ENCODE measurements around the gene RIMKLB. TPM values are rescaled to one million over a fixed set of nuclear protein-coding genes. Genes with fewer than 3 reads are reported as not detected.

Gene RIMKLB
- total and polyA plus RNA-seq, 2 of the 4 experiments (the other 2 are of a cell fraction) = 12.5 to 18.8 TPM

DNA sequence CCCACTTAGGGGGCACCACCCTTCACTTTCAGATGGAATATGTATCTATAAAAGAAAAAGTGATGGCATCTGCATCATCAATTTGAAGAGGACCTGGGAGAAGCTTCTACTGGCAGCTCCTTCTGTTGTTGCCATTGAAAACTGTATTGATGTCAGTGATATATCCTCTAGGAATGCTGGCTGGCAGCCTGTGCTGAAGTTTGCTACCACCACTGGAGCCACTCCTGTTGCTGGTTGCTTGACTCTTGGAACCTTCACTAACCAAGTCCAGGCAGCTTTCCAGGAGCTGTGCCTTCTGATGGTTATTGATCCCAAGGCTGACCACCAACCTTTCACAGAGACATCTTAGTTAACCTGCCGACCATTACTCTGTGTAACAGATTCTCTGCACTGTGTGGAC, 44.7 kb downstream of the RIMKLB start:
- no peak overlapping the region for H3K18ac ChIP-seq (ENCODE audit: low read depth, low read length)
- no TSS peak for BruUV-seq (replicated peaks)
- H3K27me3 ChIP-seq (ENCODE audit: control insufficient read depth, insufficient read depth, low read length) = no peaks in the 10 kb centered on the region
- H3K9me3 ChIP-seq (ENCODE audit: control insufficient read depth, insufficient read depth, low read length) = no peaks in the 10 kb centered on the region
- H3K4me1 ChIP-seq (ENCODE audit: control insufficient read depth, insufficient read depth, low read length) = peaks cover 4% of the 10 kb centered on the region
- H3K56ac ChIP-seq (ENCODE audit: extremely low read depth, insufficient read depth, low read length) = no peak overlapping the region
- ChIA-PET POLR2A (ENCODE audit: unreplicated experiment) (no interaction called here), CTCF (no interaction called here)
- H3K79me1 ChIP-seq (ENCODE audit: low read depth in 1 of 2, low read length in 2 of 2) = peaks cover 8 to 10% of the 10 kb centered on the region in 2 experiments; a peak in 3 of 4 replicates
- H3K4ac ChIP-seq (ENCODE audit: low read depth, low read length) = no peak overlapping the region
- no peak overlapping the region for H4K8ac ChIP-seq (ENCODE audit: low read depth in 2 of 2, low read length in 2 of 2)
- H2BK120ac ChIP-seq (ENCODE audit: low read depth, low read length) = no peak overlapping the region
- H4K20me1 ChIP-seq (ENCODE audit: insufficient read depth, low read length) = no peaks in the 10 kb centered on the region
- ATAC-seq (ENCODE audit: low read depth) = peak; percentile 90
- WGBS, 2 experiments (ENCODE audit: extremely low coverage in 2 of 2, insufficient read length in 1 of 2) = 100% methylated on average over 1 of the region's 1 CpG; no CpG with 5 or more reads in 1 of the 2 experiments
- H2BK15ac ChIP-seq (ENCODE audit: low read depth, low read length) = no peak overlapping the region
- peak; percentile 59 for DNase-seq
- H4K91ac ChIP-seq (ENCODE audit: insufficient read depth, low read depth, low read length) = no peak overlapping the region
- H2BK20ac ChIP-seq (ENCODE audit: low read depth, low read length) = no peak overlapping the region
- in situ Hi-C loops (cut with MboI; ENCODE audit: low sequenced_read_pairs) (no loop called here), intact Hi-C loops (cut with micrococcal nuclease) (no loop called here), dilution Hi-C loops (cut with HindIII; ENCODE audit: low sequenced_read_pairs, unreplicated experiment) (no loop called here)
- no peak overlapping the region for H3K14ac ChIP-seq (replicated peaks; ENCODE audit: low read depth, low read length)
- peaks cover 4% of the 10 kb centered on the region for H3K9me1 ChIP-seq (ENCODE audit: insufficient read depth, low read length)
- no peak overlapping the region for H3K4me3 ChIP-seq (ENCODE audit: insufficient read depth, low read depth, low read length)
- no peak overlapping the region for H4K5ac ChIP-seq (ENCODE audit: low read depth, low read length)
- no peak overlapping the region for H3K27ac ChIP-seq (ENCODE audit: insufficient read depth, low read length)
- no peak overlapping the region for H3K23ac ChIP-seq (ENCODE audit: low read depth, low read length)
- TF ChIP-seq, protein P1, sequence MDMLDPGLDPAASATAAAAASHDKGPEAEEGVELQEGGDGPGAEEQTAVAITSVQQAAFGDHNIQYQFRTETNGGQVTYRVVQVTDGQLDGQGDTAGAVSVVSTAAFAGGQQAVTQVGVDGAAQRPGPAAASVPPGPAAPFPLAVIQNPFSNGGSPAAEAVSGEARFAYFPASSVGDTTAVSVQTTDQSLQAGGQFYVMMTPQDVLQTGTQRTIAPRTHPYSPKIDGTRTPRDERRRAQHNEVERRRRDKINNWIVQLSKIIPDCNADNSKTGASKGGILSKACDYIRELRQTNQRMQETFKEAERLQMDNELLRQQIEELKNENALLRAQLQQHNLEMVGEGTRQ (IDR thresholded peaks at IDR 0.05; ENCODE audit: low read depth, low read length) = no peak
- TF ChIP-seq RAD21 (IDR thresholded peaks at IDR 0.05; ENCODE audit: low read length) (no peak), MAZ (IDR thresholded peaks at IDR 0.05; ENCODE audit: borderline replicate concordance, low read depth, low read length) (no peak), POLR2A (IDR thresholded peaks at IDR 0.05; ENCODE audit: low read depth, low read length) (no peak), NFE2L2 (IDR thresholded peaks at IDR 0.05; ENCODE audit: low read depth, low read length) (no peak), BHLHE40 (IDR thresholded peaks at IDR 0.05; ENCODE audit: low read depth, low read length) (no peak), CEBPB (IDR thresholded peaks at IDR 0.05; ENCODE audit: low read depth, low read length) (no peak), MAFK (IDR thresholded peaks at IDR 0.05; ENCODE audit: low read depth, low read length) (no peak), SMC3 (IDR thresholded peaks at IDR 0.05; ENCODE audit: low read depth, low read length) (no peak), CHD1 (IDR thresholded peaks at IDR 0.05; ENCODE audit: low read depth, low read length) (no peak), MXI1 (IDR thresholded peaks at IDR 0.05; ENCODE audit: borderline replicate concordance, low read depth, low read length) (no peak), FOS (IDR thresholded peaks at IDR 0.05; ENCODE audit: low read depth, low read length) (no peak), RCOR1 (IDR thresholded peaks at IDR 0.05; ENCODE audit: insufficient replicate concordance, low read length) (no peak), RFX5 (IDR thresholded peaks at IDR 0.05; ENCODE audit: low read depth, low read length) (no peak)
- TF ChIP-seq, protein P2, sequence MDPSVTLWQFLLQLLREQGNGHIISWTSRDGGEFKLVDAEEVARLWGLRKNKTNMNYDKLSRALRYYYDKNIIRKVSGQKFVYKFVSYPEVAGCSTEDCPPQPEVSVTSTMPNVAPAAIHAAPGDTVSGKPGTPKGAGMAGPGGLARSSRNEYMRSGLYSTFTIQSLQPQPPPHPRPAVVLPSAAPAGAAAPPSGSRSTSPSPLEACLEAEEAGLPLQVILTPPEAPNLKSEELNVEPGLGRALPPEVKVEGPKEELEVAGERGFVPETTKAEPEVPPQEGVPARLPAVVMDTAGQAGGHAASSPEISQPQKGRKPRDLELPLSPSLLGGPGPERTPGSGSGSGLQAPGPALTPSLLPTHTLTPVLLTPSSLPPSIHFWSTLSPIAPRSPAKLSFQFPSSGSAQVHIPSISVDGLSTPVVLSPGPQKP (IDR thresholded peaks at IDR 0.05; ENCODE audit: borderline replicate concordance, low read depth, low read length) = no peak
- TF ChIP-seq, protein P3, sequence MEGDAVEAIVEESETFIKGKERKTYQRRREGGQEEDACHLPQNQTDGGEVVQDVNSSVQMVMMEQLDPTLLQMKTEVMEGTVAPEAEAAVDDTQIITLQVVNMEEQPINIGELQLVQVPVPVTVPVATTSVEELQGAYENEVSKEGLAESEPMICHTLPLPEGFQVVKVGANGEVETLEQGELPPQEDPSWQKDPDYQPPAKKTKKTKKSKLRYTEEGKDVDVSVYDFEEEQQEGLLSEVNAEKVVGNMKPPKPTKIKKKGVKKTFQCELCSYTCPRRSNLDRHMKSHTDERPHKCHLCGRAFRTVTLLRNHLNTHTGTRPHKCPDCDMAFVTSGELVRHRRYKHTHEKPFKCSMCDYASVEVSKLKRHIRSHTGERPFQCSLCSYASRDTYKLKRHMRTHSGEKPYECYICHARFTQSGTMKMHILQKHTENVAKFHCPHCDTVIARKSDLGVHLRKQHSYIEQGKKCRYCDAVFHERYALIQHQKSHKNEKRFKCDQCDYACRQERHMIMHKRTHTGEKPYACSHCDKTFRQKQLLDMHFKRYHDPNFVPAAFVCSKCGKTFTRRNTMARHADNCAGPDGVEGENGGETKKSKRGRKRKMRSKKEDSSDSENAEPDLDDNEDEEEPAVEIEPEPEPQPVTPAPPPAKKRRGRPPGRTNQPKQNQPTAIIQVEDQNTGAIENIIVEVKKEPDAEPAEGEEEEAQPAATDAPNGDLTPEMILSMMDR (conservative IDR thresholded peaks at IDR 0.05; ENCODE audit: low read depth, low read length) = no peak
- no peak overlapping the region for H2AFZ ChIP-seq (replicated peaks; ENCODE audit: low read length, poor library complexity)
- no peak overlapping the region for H2AK5ac ChIP-seq (ENCODE audit: low read depth, low read length)
- no peak overlapping the region for H2BK5ac ChIP-seq (ENCODE audit: low read depth, low read length, poor library complexity, severe bottlenecking)
- H3K36me3 ChIP-seq (ENCODE audit: control insufficient read depth, insufficient read depth, low read length) = peaks cover 3% of the 10 kb centered on the region
- H3K4me2 ChIP-seq (ENCODE audit: low read depth, low read length) = no peak overlapping the region
- peak overlapping the region; percentile 71 for H2AK9ac ChIP-seq (replicated peaks; ENCODE audit: low read depth, low read length, poor library complexity)
- H3K9ac ChIP-seq (ENCODE audit: low read depth, low read length) = no peak overlapping the region
